ENCODE results near the gene PBXIP1. TPM values are rescaled to one million over a fixed set of nuclear protein-coding genes. Genes with fewer than 3 reads are reported as not detected.

Gene PBXIP1
- total RNA-seq, 2 experiments from 2014 or later, result 23.8 to 37.7 TPM

GRCh38 chr1:154906621-154907081, 49.2 kb downstream of the PBXIP1 start:
- Histone ChIP-seq H3K9me3 (ENCODE audit: low read length) (no peaks in the 10 kb centered on the region), H2AFZ (ENCODE audit: low read length) (no peak overlapping the region), H3K36me3 (ENCODE audit: insufficient read depth, low read length) (no peaks in the 10 kb centered on the region), H3K27ac (ENCODE audit: low read depth, low read length, poor library complexity, severe bottlenecking) (no peak overlapping the region), H4K20me1 (ENCODE audit: insufficient read depth, low read length) (no peaks in the 10 kb centered on the region), H3K79me2 (ENCODE audit: insufficient read depth, low read depth, low read length) (no peaks in the 10 kb centered on the region), H3K9me2 (ENCODE audit: insufficient read depth, low read length) (no peaks in the 10 kb centered on the region), H3K4me1 (ENCODE audit: insufficient read depth, low read length, poor library complexity, severe bottlenecking) (no peaks in the 10 kb centered on the region), H3K4me2 (ENCODE audit: low read length) (no peak overlapping the region), H3K4me3 (ENCODE audit: low read depth, low read length, poor library complexity, severe bottlenecking) (no peak overlapping the region)
- intact Hi-C loops (cut with micrococcal nuclease; ENCODE audit: unreplicated experiment), result no loop called here
- CTCF ChIA-PET (ENCODE audit: unreplicated experiment), result no interaction called here
- POLR2A ChIA-PET, result interaction anchor here (0.5 to 0.6 kb wide), 2 partner anchors 1248 to 1318 kb away, joined by 3 to 4 read pairs; no protein-coding TSS in a partner anchor
- TF ChIP-seq EZH2phosphoT487 (IDR thresholded peaks at IDR 0.05; ENCODE audit: borderline replicate concordance, low read depth, low read length) (no peak), CTCF (conservative IDR thresholded peaks at IDR 0.05; ENCODE audit: low read length) (peak; percentile 46)
- no peak for DNase-seq (ENCODE audit: low spot score)
- BruUV-seq (replicated peaks), result no TSS peak

DNA sequence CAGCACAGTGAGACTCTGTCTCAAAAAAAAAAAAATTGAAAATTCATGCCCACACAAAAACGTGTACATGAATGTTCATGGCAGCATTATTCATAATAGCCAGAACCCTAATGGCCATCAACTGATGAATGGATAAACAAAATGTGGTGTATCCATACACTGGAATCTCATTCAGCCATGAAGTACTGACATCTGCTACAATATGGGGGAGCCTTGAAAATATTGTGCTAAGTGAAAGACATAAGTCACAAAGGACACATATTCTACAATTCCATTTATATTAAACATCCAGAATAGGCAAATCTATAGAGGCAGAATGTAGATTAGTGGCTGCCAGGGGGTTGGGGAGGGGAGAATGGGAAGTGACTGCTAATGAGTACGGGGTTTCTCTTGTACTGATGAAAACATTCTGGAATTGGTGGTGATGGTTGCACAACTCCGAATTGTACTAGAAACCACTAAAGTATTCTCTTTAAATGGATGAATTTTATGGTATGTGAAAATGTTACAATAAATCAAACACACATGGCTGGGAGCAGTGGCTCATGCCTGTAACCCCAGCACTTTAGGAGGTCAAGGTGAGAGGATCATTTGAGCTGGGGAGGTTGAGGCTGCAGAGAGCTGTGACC, 52.8 kb downstream of the PBXIP1 start:
- Histone ChIP-seq H3K4me2 (ENCODE audit: low read length) (no peak overlapping the region), H3K4me1 (ENCODE audit: insufficient read depth, low read length, poor library complexity, severe bottlenecking) (no peaks in the 10 kb centered on the region), H3K9me2 (ENCODE audit: insufficient read depth, low read length) (no peaks in the 10 kb centered on the region), H3K36me3 (ENCODE audit: insufficient read depth, low read length) (no peaks in the 10 kb centered on the region), H3K79me2 (ENCODE audit: insufficient read depth, low read depth, low read length) (no peaks in the 10 kb centered on the region), H3K27ac (ENCODE audit: low read depth, low read length, poor library complexity, severe bottlenecking) (no peak overlapping the region), H4K20me1 (ENCODE audit: insufficient read depth, low read length) (no peaks in the 10 kb centered on the region), H3K4me3 (ENCODE audit: low read depth, low read length, poor library complexity, severe bottlenecking) (no peak overlapping the region), H2AFZ (ENCODE audit: low read length) (no peak overlapping the region), H3K9me3 (ENCODE audit: low read length) (no peaks in the 10 kb centered on the region)
- ChIA-PET POLR2A (no interaction called here), CTCF (ENCODE audit: unreplicated experiment) (no interaction called here)
- DNase-seq (ENCODE audit: low spot score), result no peak
- TF ChIP-seq EZH2phosphoT487 (IDR thresholded peaks at IDR 0.05; ENCODE audit: borderline replicate concordance, low read depth, low read length), result no peak
- no peak for TF ChIP-seq CTCF (conservative IDR thresholded peaks at IDR 0.05; ENCODE audit: low read length)
- intact Hi-C loops (cut with micrococcal nuclease; ENCODE audit: unreplicated experiment), result no loop called here
- BruUV-seq (replicated peaks), result no TSS peak

DNA sequence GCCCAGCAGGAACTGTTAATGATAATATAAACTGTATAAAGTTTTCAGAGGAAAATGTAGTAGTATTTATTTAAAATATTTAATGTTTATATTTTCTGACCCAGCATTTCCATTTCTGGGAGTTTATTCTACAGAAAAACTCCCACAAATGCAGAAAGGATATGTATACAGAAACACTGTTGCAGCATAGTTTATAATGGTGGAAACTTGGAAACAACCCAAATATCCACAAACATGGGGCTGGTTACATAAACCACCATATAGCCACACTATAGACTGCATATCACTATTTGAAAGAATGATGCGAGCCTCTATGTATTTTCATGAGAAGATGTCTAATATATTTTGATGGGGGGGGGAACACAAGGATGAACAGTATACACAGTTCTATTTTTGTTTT, 54.3 kb downstream of the PBXIP1 start:
- intact Hi-C loops (cut with micrococcal nuclease; ENCODE audit: unreplicated experiment), result no loop called here
- no peaks in the 10 kb centered on the region for H3K4me1 ChIP-seq (ENCODE audit: insufficient read depth, low read length, poor library complexity, severe bottlenecking)
- no peak overlapping the region for H3K4me2 ChIP-seq (ENCODE audit: low read length)
- H3K79me2 ChIP-seq (ENCODE audit: insufficient read depth, low read depth, low read length), result no peaks in the 10 kb centered on the region
- ChIA-PET POLR2A (no interaction called here), CTCF (ENCODE audit: unreplicated experiment) (no interaction called here)
- H2AFZ ChIP-seq (ENCODE audit: low read length), result no peak overlapping the region
- no TSS peak for BruUV-seq (replicated peaks)
- H3K36me3 ChIP-seq (ENCODE audit: insufficient read depth, low read length), result no peaks in the 10 kb centered on the region
- H3K9me3 ChIP-seq (ENCODE audit: low read length), result no peaks in the 10 kb centered on the region
- H3K4me3 ChIP-seq (ENCODE audit: low read depth, low read length, poor library complexity, severe bottlenecking), result no peak overlapping the region
- no peaks in the 10 kb centered on the region for H3K9me2 ChIP-seq (ENCODE audit: insufficient read depth, low read length)
- no peak overlapping the region for H3K27ac ChIP-seq (ENCODE audit: low read depth, low read length, poor library complexity, severe bottlenecking)
- no peak for TF ChIP-seq EZH2phosphoT487 (IDR thresholded peaks at IDR 0.05; ENCODE audit: borderline replicate concordance, low read depth, low read length)
- no peak for TF ChIP-seq CTCF (conservative IDR thresholded peaks at IDR 0.05; ENCODE audit: low read length)
- no peaks in the 10 kb centered on the region for H4K20me1 ChIP-seq (ENCODE audit: insufficient read depth, low read length)
- DNase-seq (ENCODE audit: low spot score), result no peak

Data from OCI-LY7 (cell line).